ENCODE data around the gene UTP3. TPM values are rescaled to one million over a fixed set of nuclear protein-coding genes. Genes with fewer than 3 reads are reported as not detected.
"Not testable (repeated sequence)": the region's sequence is repeated elsewhere in the genome, so short reads cannot be mapped to it uniquely, and the experiment has no call there.

UTP3 gene
- polyA plus RNA-seq, 4 donors, result 44.1 to 50.3 (median 49.6) TPM

DNA sequence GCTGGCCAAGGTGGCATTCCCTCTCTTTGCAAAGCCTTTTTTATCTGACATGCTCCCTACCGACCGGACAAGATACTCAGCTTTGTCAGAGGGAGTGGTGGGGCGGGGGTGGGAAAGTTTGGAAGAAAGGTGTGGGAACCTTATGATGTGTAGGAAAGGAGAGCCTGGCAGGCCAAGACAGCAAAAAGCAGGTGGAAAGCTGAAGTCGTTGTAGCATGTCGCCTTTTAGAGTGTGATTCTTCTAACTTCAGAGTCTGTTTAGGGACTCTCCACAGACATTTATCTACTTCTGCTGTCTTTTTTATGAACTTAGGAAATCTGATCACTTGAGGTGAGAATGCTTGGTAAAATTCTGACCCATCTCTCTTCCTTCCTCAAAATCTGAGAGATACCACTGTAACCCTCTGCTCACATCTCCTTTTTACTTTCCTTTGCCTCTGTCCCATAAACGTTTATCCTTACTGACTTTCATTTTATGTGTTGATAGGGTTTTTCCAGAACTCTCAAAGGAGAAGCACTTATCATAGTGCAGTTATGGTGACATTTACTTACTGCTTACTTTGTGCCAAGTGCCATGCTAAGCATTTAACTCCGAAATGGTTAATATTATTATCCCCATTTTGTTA is 25.2 kb downstream of the UTP3 start:
- no peak for DNase-seq (ENCODE audit: low read depth in 4 of 4, low spot score in 3 of 4)

DNA sequence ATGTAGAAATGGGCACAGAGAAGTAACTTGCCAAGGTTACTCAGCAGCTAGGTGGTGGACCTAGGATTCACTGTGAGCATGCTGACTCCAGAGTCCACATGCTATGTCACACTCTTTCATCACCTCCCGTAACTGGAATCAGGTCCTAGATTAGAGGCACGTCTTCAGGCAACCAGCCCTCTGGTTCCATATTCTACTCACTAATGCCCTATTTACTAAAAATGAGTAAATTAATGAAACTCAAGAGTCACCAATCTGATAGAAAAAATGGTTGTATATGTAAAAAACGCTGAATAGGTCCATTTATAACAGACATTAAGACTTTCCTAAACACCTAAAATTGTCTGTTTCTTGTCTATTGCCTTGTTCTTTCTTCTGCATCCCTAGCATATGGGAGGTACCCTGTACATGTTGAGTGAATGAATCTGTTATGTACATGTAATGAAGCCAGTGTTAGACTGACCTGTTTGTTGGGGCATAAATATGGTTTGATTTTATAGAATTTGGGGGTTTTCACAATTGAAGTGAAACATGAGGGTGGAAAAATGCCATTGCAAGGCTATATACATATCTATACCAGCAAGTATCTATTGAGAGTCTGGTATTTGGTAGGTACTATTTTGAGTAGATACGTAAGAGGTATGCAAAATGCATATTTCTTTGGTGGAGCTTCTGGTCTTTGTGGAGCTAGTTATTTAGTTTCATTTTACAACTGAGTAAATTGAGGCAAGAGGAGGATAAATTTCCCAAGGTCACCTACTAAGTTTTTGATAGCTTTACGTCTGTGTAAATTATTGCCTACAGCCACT is 26.0 kb downstream of the UTP3 start:
- no peak for DNase-seq (ENCODE audit: low read depth in 4 of 4, low spot score in 3 of 4)

DNA sequence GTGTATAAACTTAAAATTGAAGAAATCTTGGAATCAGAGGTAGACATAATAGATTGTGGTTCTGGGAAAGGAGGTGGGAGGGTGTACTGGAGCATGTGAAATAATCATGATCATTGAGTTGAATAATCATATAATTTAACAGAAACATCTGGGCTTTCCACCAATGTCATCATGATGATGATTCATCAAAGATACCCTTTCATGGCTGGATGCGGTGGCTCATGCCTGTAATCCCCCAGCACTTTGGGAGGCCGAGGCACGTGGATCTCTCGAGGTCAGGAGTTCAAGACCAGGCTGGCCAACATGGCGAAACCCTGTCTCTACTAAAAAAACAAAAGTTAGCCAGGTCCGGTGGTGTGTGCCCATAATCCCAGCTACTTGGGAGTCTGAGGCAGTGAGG is 26.8 kb downstream of the UTP3 start:
- DNase-seq (ENCODE audit: low read depth in 4 of 4, low spot score in 3 of 4), result no peak

DNA sequence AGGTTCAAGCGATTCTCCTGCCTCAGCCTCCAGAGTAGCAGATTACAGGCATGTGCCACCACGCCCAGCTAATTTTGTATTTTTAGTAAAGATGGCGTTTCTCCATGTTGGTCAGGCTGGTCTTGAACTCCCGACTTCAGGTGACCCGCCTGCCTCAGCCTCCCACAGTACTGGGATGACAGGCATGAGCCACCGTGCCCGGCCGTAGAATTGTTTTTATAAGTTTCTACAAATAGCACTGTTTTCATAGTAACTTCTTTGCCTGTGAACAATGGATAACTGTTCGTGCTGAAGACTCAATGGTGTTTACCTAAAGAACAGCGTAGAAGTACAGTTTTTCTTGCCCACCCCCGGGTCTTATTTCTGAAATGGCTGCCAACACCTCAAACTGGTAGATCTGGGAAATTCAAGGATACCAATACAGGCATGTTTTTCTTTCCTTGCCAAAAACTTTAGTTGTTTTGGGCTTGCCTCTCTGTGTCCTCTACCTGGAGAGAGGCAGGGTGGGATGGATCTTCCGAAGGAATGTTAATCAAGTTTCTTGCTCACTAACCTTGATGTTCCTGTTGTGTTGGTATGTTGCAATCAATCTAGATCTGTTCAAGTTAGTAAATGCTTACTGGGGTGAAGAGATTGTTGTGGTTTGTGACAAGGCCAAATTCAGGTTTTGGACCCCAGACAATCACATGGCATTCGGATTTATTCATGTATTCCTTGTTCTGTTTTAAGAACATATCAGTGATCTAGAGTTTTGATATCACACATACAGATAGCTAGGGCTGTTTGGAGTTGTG is 30.7 kb downstream of the UTP3 start:
- DNase-seq (ENCODE audit: low read depth in 4 of 4, low spot score in 3 of 4), result no peak

DNA sequence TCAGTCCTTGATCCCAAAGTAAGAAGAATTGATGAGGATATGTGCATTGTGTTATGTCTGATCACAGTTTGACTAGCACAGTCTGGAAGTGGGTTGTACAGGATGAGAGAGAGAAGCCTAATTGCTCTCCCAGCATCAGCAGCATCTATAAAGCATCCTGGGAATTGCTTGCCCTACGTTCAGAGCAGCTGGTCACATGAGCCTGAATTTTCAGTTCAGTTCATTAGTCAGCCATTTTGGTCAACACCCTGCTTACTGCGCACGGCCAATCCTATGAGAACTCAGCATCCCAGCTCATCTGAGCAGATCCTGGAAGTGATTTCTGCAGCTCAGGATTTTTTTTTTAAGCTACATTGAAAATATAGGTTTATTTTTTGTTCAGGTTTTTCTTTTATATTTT is 33.4 kb downstream of the UTP3 start, which contains the start of gene RUFY3:
Gene RUFY3 (plus strand): TSS at position 218 of the 400 bp plus-strand sequence. CDS start 610 bp downstream, outside the sequence.
- no peak for DNase-seq (ENCODE audit: low read depth in 4 of 4, low spot score in 3 of 4)

DNA sequence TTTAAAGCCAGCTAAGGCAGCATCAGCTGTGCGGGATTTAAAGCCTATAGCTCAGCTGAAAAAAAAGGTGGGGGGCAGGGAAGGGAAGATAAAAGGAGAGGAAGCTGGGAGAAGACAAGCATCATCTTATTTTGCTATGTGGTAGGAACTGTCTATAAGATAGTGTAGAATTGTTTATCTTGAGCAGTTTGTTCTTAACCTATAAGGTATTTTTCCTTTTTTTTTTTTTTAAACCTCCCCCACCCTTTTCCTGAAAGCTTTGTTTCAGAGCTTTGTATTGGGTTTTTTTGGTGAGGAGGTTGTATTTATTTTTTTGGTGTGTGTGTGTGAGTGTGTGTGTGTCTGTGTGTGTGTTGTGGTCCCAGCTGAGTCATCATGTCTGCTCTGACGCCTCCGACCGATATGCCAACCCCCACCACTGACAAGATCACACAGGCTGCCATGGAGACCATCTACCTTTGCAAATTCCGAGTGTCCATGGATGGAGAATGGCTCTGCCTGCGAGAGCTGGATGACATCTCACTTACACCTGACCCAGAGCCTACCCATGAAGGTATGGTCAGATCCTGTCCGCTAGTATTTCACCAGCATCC is 34.0 kb downstream of the UTP3 start:
- DNase-seq (ENCODE audit: low read depth in 4 of 4, low spot score in 3 of 4), result no peak

DNA sequence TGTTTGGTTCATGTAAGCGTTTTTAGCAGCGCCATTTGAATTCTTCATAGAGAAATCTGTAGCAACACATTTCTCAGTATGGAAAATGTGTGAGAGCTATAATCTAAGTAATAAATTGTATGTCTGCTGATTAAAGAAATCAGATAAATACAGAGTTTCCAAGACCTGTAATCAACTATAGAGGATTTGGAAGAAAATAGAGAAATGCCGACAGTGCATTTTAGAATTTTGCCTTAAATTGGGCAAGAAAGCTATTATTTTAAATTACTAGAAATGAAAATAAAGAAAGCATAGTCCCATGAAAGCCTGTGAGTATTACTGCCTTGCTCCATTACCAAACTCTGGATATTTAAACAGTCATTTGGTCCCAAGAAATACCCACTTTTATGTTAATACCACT is 36.1 kb downstream of the UTP3 start:
- DNase-seq (ENCODE audit: low read depth in 4 of 4, low spot score in 3 of 4), result no peak

DNA sequence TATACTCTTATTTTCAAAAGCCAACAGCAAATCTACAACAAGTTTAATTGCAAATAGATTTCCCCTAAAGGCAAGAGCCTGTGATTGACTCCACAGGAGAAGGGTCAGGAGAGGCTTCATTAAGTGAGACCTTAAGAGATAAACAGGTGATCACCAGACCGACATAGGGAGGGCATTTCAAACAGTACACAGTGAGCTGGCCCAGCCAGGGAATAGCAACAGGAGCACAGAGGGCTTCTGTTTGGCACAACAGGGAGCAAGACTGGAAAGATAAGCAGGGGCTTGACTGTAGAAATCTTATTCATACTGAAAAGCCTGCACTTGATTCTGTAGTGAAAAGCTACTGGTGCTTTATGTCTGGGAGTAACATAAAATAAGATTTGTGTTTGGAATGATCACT is 37.3 kb downstream of the UTP3 start:
- no peak for DNase-seq (ENCODE audit: low read depth in 4 of 4, low spot score in 3 of 4)

DNA sequence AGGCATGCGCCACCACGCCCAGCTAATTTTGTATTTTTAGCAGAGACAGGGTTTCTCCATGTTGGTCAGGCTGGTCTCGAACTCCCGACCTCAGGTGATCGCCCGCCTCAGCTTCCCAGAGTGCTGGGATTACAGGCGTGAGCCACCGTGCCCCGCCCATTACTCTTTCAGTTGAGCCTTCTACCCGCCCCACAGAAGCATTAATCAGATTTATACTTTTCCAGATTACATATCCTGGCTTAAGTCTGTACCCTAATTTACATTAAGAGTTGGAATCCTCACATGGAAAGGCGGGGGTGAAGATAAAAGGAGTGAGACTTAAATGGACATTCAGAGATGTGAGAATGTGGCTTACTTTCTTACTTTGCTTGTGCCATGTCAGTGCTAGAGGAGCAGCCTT is 38.2 kb downstream of the UTP3 start:
- DNase-seq (ENCODE audit: low read depth in 4 of 4, low spot score in 3 of 4), result not testable (repeated sequence)

DNA sequence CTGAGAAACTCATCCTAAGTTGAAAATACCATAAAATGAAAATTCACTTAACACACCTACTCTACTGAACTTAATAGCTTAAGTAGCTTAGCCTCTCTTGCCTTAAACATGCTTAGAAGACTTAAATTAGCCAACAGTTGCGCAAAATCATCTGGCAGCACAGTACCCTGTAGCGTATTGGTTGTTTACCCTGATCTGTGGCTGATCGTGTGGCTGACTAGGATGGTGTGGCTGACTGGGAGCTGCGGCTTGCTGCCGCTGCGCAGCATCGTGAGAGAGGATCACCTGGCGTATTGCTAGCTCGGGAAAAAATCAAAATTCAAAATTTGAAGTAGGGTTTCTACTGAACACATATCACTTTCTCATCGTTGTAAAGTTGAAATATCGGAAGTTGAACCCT is 39.8 kb downstream of the UTP3 start:
- DNase-seq (ENCODE audit: low read depth in 4 of 4, low spot score in 3 of 4), result no peak

DNA sequence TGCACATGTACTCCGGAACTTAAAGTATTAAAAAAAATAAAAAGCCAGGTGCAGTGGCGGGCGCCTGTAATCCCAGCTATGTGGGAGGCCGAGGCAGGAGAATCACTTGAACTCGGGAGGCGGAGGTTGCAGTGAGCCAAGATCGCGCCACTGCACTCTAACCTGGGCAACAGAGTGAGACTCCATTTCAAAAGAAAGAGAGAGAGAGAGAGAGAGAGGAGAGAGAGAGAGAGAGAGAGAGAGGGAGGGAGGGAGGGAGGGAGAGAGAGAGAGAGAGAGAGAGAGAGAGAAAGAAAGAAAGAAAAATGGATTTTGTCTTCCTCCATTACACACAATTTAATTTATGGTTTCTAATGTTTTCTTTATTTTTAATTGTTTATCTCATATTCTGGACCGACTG is 44.5 kb downstream of the UTP3 start:
- not testable (repeated sequence) for DNase-seq (ENCODE audit: low read depth in 4 of 4, low spot score in 3 of 4)

DNA sequence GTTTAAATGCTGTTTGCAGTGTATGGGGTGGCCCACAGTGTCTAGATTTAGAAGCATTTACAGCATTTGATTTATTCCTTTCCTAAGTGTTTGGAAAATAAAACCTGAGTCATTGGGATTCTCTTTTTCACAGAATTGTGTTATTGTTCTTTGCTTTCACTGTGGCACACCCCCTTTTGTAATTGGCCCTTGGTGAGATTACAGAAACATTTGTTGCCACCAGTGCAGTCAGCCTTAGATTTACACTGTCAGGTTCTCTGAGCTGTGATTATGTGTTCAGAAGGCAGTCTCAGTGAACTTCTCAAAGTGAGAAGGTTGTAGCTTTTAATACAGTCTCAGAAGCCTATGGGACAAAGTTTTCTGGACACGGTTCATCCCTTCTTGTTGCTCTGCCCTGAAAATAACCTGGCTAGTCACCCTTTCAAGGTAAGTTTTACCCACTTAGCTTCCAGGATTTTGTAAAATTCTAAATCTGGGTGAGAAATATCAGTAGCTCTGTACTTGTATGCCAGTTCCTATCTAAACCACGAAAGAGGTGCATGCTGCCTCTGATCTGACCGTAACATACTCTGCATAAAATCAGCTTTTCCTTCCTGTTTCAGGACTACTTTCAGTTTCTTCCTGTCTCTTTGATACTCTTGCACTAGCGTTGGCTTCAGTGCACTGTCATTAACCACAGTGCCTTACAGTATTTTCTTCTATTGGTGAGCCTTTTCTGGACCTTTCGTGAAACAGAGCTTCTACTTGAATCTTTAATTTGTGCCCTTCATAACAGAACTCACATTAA is 46.0 kb downstream of the UTP3 start:
- DNase-seq (ENCODE audit: low read depth in 4 of 4, low spot score in 3 of 4), result no peak

DNA sequence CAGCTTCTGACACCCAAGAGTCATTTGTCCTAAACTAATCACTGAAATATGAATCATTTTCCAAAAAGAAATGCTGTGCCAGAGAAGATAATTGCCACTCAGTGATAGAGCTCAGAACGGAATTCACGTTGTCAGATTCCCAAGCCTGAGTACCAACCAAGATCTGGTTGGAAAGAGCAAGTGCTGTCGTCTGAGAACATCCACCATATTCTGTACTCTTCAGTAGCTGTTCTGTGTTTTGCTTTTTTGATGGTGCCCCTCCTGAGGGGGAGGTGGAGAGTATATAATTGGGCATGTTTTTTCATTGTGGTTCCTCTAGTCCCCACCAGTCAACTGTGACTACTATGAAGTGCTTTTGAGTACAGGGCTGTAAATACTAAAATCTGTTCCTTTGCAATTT is 46.6 kb downstream of the UTP3 start:
- DNase-seq (ENCODE audit: low read depth in 4 of 4, low spot score in 3 of 4), result no peak

DNA sequence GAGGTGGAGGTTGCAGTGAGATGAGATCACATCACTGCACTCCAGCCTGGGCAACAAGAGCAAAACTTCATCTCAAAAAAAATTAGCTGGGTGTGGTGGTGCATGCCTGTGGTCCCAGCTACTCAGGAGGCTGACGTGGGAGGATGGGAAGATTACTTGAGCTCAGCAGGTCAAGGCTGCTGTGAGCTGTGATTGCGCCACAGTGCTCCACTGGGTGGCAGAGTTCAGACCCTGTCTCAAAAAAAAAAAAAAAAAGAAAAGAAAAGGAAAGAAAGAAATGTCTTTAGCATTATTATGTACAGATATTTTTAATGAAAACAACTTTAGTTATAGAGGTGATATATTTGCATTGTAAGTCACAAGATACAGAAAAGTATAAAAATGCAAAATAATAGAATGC is 47.6 kb downstream of the UTP3 start:
- not testable (repeated sequence) for DNase-seq (ENCODE audit: low read depth in 4 of 4, low spot score in 3 of 4)

DNA sequence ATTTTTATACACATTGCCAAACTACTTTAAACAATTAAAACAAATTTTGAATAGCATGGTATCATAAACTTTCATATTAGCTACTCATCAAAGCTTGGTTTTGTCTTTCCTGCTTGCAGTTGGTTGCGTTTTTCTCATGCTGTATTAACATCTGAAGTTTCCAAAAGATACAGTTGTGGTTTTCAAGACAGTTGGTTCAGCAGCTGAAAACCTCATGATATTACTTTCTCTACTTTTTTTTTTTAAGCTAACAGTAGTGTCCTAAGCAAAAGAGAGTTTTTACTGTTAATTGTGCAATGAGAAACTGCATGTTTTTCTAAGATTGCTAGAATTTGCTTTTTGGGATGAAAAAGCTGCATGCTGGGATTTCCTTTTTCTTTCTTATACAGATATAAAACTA is 48.7 kb downstream of the UTP3 start:
- DNase-seq (ENCODE audit: low read depth in 4 of 4, low spot score in 3 of 4), result no peak

DNA sequence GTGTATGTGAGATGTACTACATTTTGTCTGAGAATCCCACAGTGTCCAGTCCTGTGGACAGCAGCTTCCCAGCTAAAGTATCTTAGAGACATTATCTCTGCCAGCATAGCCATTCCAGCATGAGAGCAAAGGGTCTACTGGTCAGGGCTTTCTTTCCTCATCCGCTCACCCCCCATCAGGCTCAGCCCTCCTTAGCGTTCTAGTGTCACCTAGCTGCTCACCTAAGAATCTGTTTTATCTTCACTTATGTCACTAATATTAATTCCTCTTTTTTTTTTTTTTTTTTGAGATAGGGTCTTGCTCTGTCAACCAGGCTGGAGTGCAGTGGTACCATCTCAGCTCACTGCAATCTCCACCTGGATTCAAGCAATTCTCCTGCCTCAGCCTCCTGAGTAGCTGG is 49.1 kb downstream of the UTP3 start:
- no peak for DNase-seq (ENCODE audit: low read depth in 4 of 4, low spot score in 3 of 4)

DNA sequence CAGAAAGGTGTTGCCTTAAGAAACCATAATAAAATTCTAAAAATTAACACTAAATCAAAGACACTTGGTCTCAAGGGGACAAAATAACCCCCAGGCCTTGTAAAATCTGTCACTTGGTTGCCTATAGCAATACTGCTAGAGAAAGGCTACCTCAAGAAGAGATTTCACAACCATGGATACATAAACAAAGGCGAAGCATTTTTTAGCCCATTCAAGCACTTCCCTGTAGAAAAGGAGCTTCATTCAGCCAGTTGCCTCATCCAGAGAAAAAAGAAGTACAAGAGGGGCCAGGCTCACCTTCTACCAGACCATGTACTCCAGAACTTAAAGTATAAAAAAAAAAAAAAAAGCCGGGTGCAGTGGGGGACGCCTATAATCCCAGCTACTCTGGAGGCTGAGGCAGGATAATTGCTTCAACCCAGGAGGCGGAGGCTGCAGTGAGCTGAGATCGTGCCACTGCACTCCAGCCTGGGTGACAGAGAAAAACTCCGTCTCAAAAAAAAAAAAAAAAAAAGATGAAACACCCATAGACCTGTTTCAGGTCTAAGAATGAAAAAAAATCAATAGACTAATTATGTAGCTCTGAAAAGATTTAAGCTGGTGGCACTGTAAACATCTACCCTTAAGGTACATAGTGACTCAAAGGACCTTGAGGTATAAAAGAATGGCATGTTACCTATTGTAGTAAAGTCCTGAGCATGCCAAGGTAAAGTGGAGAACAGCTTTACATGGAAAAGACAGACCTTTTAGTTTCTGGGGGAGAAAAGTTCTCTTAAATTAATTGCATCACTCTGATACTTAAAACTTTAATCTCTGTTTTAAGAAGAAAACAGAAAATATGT is 51.4 kb downstream of the UTP3 start:
- no peak for DNase-seq (ENCODE audit: low read depth in 4 of 4, low spot score in 3 of 4)

All from right renal pelvis (tissue), 4 donors.